GM10847 (cell line): ENCODE data around the gene CARHSP1.

ENCODE experiments used
- POLR2A ChIP-seq: IDR thresholded peaks from 2 replicates; pipeline ENCODE4 v1.6.1; 2011; ENCODE audit not compliant: insufficient read length; ENCODE audit errors: extremely low read depth

Gene CARHSP1

DNA sequence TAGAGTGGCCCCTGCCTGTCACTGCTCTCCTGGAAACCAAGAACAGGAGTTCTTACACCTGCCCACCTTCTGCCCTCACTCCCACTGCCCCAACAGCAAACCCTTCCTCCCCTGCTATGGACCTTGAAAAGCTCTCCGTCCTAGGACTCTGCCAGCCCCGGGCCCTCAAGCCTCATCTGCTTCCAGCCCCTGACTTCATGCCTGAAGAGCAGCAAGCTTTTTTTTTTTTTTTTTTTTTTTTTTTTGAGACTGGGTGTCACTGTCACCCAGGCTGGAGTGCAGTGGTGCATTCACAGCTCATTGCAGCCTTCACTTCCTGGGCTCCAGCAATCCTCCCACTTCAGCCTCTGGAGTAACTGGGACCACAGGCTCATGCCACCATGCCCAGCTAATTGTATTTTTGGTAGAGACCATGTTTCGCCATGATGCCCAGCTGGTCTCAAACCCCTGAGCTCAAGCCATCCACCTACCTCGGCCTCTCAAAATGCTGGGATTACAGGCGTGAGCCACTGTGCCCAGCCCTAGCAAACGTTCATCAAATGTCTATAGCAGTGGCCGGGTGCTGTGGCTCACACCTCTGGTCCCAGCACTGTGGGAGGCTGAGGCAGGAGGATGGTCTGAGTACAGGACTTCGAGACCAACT lies 16.9 kb downstream of the CARHSP1 start:
- TF ChIP-seq POLR2A: no peak

DNA sequence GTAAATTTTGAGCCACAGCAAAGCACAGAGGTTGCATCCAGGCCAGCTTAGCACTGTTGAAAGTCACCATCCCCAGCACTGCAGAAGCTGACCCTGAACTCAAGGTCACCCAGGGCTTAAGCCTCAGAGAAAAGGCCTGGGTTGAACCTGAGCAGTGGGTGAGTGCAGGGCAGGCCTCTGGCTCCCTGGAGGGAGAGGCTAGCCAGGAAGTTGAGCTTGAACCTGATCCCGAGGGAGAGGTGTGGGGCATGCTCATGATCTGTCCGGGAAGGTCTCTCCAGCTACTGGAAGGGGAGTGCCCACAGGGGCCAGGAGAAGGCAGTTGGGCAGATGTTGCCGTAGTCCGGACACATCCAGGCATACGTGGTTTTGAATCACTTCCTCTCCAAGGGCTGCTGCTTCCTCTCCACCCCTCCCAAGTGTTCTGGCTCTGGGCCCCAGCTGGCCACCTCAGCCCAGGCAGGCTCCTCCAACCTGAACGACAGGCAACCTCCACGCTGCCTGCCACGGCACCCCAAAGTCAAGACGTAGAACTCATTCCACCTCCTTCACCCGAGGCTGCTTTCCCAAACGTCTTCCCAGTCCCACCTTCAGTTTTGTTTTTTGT lies 18.4 kb downstream of the CARHSP1 start:
- no peak for TF ChIP-seq POLR2A

DNA sequence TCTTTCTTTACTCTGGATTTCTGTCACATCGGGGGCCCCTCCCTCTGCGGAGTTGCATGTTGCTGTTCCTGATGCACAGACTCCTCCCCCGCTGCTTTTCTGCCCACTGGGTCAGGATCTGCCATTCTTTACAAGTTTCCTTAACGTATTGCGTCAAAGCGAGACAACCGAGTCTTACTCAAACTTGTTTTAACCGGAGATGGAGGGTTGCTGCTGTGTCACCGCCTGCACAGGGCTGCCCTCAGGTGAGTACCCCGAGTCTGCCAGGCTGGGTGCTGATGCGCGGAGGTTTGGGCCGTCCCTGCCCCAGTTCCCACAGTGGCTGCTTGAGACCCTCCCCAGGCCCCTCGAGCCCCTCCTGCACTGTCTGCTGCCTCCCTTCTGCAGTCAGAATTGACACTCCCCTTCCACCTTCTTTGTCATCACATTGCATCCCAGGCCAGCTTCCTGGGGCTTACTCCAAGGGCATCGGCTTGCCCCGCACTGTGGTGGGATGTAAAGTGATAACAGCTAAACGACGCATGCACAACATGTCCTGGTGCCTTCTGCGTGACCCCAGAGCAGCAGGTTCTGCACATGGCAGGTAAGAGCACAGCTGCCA lies 19.3 kb downstream of the CARHSP1 start:
- no peak for TF ChIP-seq POLR2A

- no peak for TF ChIP-seq POLR2A
Measured at GRCh38 chr16:8848939-8849391, 19.8 kb downstream of the CARHSP1 start.

GRCh38 chr16:8848231-8848938 lies 20.4 kb downstream of the CARHSP1 start:
- no peak for TF ChIP-seq POLR2A

- TF ChIP-seq POLR2A: no peak
Measured at GRCh38 chr16:8847623-8848022, 21.2 kb downstream of the CARHSP1 start.

DNA sequence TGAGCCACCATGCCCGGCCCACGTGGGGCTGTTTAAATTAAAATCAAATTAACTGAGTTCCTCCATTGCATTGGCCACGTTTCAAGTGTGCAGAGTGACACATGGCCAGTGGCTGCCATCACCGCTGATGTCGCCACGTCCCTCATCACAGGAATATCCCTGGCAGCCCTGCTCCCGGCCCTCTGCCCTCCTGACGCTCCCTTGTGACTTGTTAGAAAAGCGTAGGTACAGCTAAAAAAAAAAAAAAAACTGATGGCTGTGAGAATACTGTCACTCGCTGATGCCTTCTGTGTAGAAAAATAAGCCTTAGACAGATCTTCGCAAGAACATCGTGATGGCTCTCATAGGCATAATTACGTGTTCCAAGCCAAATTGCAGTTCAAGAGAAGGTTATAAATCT lies 21.7 kb downstream of the CARHSP1 start:
- no peak for TF ChIP-seq POLR2A

- no peak for TF ChIP-seq POLR2A
Measured at GRCh38 chr16:8846401-8846932, 22.3 kb downstream of the CARHSP1 start.

GRCh38 chr16:8845699-8846298 lies 23.0 kb downstream of the CARHSP1 start:
- TF ChIP-seq POLR2A: no peak

DNA sequence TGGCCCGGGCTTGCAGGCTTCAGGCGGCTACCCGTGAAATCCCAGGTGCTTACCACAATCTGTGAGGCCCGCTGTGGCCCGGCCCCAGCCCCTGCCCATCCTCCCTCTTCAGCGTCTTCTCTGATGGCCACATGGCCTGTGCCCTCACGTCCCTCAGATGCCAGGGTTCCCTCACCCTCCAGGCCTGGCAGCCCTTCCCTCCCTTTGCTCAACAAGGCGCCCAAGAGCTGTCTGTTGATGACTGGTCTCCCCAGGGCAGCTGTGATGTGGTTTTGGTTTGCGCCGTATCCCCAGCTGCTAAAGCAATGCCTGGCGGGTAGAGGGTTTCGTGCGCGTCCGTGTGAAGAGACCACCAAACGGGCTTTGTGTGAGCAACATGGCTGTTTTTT lies 36.1 kb downstream of the CARHSP1 start:
- no peak for TF ChIP-seq POLR2A

DNA sequence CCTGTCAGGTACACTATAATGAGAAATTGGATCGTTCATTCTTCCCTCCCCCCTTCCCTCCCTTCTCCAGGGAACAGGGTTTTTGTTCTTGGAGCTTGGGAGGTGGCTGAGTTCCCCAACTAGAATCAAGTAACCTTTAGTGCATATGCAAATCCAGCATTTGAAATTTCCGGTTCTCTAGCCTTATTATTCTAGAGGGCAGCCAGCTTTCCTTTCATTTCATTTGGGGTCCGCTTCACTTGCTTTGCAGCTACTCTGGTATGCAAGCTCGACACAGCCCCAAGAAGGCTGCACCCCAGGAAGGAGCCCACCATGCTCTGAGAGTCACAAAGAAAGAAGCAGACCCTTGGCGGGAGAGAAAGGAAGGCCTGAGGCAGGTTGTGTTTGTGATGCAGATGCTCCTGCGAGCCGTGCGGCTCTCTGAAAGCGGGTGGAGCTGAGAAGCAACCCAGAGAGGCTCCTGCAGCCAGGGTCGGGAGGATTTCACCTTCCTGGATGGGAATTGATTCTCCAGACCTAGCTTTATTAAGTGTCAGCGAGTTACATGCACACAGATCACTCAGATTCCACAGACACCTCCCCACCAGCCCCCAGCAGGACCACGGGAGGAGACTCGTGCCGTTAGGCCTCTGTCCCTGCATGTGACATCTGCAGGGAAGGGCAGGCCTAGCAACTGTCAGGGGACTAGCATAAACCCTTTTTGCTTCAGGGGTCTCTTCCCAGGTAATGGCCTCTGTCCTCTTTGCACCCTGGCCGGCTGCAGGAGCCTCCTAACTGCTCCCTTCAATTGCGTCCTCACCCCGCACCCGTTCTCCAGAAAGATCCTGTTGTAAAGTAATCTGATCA lies 36.7 kb downstream of the CARHSP1 start:
- no peak for TF ChIP-seq POLR2A

DNA sequence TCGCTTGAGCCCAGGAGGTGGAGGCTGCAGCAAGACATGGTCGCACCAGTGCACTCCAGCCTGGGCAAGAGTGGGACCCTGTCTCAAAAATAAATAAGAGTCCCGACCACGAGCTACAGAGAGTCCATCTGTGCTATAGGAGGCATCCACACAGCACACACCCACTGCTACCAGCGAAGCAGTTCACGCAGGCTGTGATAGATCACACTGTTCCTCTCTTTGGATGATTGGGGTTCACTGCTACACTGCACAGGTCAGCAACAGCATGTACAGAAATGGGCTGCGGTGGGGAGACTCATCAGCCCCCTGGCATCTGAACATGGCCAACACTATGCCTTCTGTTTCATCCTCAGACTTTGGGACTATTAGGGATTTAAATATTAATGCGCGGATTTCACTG lies 37.4 kb downstream of the CARHSP1 start:
- TF ChIP-seq POLR2A: no peak

- no peak for TF ChIP-seq POLR2A
Measured at GRCh38 chr16:8828541-8829165, 40.2 kb downstream of the CARHSP1 start.

- TF ChIP-seq POLR2A: no peak
Measured at GRCh38 chr16:8826278-8826879, 42.4 kb downstream of the CARHSP1 start.
